Suprapubic skin (tissue), 4 donors: Measurements from ENCODE around the gene ULK1.

Experiments
- CTCF ChIP-seq, 2 donors: fragments of 200-600 bp in 1 of 2; fragments of 450-650 bp in 1 of 2; sonication (generic) in 1 of 2; IDR thresholded peaks; one replicate each; pipeline ENCODE4 v1.5.1; 2016 to 2019; ENCODE audit warnings: antibody characterized with exemption in 2 of 2, mild to moderate bottlenecking in 1 of 2, moderate library complexity in 1 of 2
- POLR2A ChIP-seq, 2 donors: fragments of 450-650 bp; IDR thresholded peaks; one replicate each; pipeline ENCODE4 v1.6.1; 2017; ENCODE audit warnings: antibody characterized with exemption in 2 of 2, mild to moderate bottlenecking in 2 of 2, moderate library complexity in 2 of 2
- POLR2AphosphoS5 ChIP-seq, 3 donors: sonication (generic); formaldehyde crosslinking; IDR thresholded peaks; one replicate each; pipeline ENCODE4 v1.6.1; 2017; ENCODE audit warnings: antibody characterized with exemption in 3 of 3

- TF ChIP-seq POLR2A (IDR thresholded peaks at IDR 0.05) (no peak), CTCF (IDR thresholded peaks at IDR 0.05) (no peak), POLR2AphosphoS5 (IDR thresholded peaks at IDR 0.05) (no peak)
Measured at GRCh38 chr12:131922772-131923171, 28.4 kb downstream of the ULK1 start.
